GM21529 (cell line): Measurements from ENCODE around the gene CD79B.

Experiments used
- ATAC-seq: cut with Tn5 transposase; IDR thresholded peaks from one replicate; pipeline ENCODE4 v1.9.1; 2021; ENCODE audit not compliant: unreplicated experiment

The CD79B gene

GRCh38 chr17:63954402-63955063 is 22.4 kb upstream of the CD79B start:
- ATAC-seq = no peak

DNA sequence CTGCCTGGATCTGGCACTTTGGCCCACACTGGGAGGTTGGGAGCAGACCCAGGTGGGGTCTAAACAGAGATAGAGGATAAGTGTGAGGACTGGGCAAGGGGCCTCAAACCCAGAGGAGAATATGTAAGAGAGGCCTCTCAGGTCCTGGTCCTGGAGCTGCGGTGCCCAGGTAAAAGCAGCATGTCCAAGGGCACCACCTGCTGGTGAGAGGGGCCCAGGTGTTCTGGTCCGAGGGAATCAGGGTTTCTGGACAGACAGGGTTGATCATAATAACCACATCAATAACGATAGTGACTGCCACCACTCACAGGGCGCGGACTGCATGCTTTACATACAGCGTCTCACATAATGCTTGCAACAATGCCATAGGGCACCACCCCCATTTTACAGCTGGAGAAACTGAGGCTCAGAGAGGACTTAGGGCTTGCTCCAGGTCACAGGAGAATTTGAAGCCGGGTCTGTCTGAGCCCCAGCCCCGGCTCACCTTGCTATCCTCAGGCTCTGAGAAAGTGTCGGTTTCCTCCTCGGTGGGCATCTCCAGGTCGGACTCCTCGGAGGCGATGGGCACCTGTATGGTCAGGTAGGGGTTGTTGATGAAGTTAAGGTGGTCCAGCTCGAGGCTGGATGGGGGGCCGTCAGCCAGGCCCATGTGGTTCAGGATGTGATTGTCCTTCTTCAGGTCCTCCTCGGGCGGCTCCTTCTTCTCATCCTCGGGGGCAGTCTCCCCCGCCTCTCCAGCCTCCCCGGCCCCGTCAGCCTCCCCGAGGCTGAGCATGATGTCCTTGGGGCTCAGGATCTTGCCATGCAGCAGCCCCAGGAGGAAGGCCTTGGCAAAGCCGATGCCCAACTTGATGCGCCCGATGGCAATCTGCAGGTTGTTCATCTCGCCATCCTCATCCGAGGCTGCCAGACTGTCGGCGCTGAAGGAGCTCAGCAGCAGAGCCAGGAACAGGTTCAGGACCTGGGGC is 19.1 kb upstream of the CD79B start:
- no peak for ATAC-seq

DNA sequence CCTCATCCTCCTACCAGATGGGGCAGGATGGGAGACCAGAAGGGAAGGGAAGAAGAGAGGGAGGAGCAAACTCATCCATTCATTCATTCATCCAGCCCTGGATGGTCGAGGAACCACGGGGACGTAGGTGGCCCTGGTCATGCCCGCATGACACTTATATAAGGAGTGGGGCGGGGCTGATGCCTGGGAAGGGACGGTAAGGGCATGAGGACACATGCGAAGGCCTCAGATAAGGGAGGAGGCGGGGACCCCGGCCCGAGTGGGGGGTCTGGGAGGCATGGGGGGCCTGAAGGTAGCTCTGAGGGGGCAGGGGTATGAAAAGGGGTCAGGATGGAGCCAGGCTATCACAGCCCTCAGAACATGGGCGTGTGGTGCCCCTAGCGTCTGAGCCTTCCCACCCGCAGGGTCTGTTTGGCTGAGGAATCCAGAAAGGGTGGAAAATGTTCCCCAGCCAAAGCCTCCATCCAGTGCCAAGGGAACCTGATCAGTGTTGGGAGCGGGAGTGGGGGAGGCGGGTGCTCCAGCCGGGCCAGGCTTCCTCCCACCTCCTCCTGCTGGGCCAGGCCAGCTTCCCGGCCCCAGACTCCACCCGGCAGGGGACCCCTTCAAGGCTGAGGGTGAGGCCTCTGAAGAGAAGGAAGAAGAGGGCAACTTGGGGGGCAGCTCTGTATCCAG is 17.6 kb upstream of the CD79B start:
- no peak for ATAC-seq

DNA sequence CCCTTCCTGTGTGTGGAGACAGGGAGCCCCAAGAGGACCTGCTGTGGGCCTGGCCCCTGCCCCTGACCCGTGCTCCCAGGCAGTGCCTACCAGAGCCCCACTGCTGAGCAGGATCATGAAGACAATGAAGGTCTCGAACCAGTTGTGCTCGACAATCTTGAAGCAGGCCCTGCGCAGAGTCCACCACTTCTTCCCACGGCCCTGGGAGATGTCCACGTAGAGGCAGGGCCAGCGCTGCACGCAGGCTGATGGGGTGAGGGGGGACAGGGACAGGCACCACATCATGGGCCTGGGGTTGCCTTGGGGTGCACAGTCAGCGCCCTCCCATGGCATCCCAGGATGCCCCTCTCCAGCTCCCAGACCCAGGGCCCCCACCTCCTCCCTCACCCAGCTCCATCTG is 16.4 kb upstream of the CD79B start:
- no peak for ATAC-seq

- no peak for ATAC-seq
Observed at GRCh38 chr17:63947711-63948330, 15.7 kb upstream of the CD79B start.

GRCh38 chr17:63946440-63947363 is 14.6 kb upstream of the CD79B start:
- no peak for ATAC-seq

- ATAC-seq = no peak
Observed at GRCh38 chr17:63945784-63946439, 13.8 kb upstream of the CD79B start.

GRCh38 chr17:63944736-63945499 is 12.8 kb upstream of the CD79B start:
- ATAC-seq = no peak

DNA sequence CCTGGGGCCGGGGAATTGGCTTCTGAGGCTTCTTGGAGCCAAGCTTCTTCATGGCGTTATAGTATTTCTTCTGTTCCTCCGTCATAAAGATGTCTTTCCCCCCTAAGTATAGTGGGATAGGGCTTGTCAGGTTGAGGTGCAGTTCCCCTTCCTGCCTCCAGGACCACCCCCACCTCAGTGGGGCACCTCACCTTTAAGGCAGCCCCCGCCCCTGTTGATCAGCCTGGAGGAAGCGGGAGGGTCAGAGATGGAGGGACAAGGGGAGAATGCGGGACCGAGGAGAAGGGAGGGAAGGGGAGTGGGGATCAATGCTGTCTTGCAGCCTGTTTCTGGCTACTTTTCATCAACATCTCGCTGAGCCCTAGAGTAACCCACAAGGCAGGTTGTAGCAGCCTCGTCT is 11.6 kb upstream of the CD79B start:
- no peak for ATAC-seq

- no peak for ATAC-seq
Observed at GRCh38 chr17:63942309-63942985, 10.3 kb upstream of the CD79B start.

- ATAC-seq = no peak
Observed at GRCh38 chr17:63941751-63942150, 9.6 kb upstream of the CD79B start.

GRCh38 chr17:63941162-63941561 is 9.0 kb upstream of the CD79B start:
- no peak for ATAC-seq

GRCh38 chr17:63940584-63940983 is 8.5 kb upstream of the CD79B start:
- no peak for ATAC-seq

GRCh38 chr17:63939884-63940283 is 7.8 kb upstream of the CD79B start:
- ATAC-seq = no peak

GRCh38 chr17:63939401-63939800 is 7.3 kb upstream of the CD79B start:
- ATAC-seq = no peak

- ATAC-seq = no peak
Observed at GRCh38 chr17:63937920-63938319, 5.8 kb upstream of the CD79B start.

DNA sequence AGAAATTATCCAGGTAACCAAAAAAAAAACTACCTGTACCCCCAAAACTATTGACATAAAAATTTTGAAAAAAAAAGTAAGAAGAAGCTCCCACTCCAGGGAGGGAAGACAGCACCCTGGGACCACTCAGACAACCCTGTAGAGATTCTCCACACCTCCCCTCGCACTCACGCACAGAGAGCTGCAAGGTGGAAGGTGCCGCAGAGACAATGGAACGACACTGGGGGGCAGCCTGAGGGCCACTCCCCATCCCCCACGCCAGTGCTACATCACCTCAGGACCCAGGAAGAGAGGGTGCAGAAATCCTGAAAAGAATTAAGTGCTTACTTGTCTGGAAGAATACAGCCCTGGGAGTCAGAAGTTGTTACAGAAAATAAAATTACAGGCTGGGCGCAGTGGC is 5.2 kb upstream of the CD79B start:
- ATAC-seq = no peak
